Mucosa of descending colon (tissue), 3 donors: ENCODE data around the gene OLFML2A. TPM values are rescaled to one million over a fixed set of nuclear protein-coding genes. Genes with fewer than 3 reads are reported as not detected.

Experiments used
- ATAC-seq: fragments of 200-7000 bp; cut with Tn5 transposase; one replicate; pipeline ENCODE4 v1.9.1; 2020; ENCODE audit warnings: mild to moderate bottlenecking, moderate library complexity
- DNase-seq, 3 donors: peaks; one replicate each; pipeline ENCODE4 v3.0.0-alpha.2; 2020
- H3K36me3 ChIP-seq: fragments of 200-600 bp; one replicate; pipeline ENCODE4 v1.8.0; 2021; ENCODE audit warnings: low read depth, mild to moderate bottlenecking
- H3K4me1 ChIP-seq: fragments of 200-600 bp; one replicate; pipeline ENCODE4 v1.8.0; 2021; ENCODE audit warnings: low read depth, mild to moderate bottlenecking
- H3K4me3 ChIP-seq: fragments of 200-600 bp; one replicate; pipeline ENCODE4 v1.8.0; 2021; ENCODE audit warnings: mild to moderate bottlenecking
- H3K9me3 ChIP-seq: fragments of 200-600 bp; one replicate; pipeline ENCODE4 v1.8.0; 2021; ENCODE audit warnings: mild to moderate bottlenecking
- intact Hi-C, 2 donors: fragments of 100-400 bp; cut with DNase I in 1 of 2; cut with micrococcal nuclease in 1 of 2; formaldehyde crosslinking; loops; one replicate each; pipeline versions ENCODE4 v1.11.0 to v1.11.1; 2022; cut with DNase I, micrococcal nuclease
- total RNA-seq, 3 donors: library from RNA; stranded (reverse); fragmentation: NEBNext Ultra II Directional in 2 of 3; extraction: Animal tissue kit (Norgen Biotek cat#: 25700) in 2 of 3; gene quantifications; one replicate each; pipeline versions ENCODE4 v1.2.1 to v1.2.4, GENCODE V29; 2021 to 2023
- TF ChIP-seq, protein P1 (sequence below): fragments of 200-600 bp; IDR thresholded peaks from one replicate; pipeline ENCODE4 v1.8.0; 2022; ENCODE audit warnings: antibody characterized with exemption, mild to moderate bottlenecking
- donor health status: DM: no; HTN: no; CAD: no; lungs with moderate emphysema.
- donor health status: DM: no; HTN: no; CAD: no.
- donor health status: DM: no; HTN: yes; CAD: no.

The OLFML2A gene
- total RNA-seq, 3 donors from 2014 or later: 2.8 to 48.3 (median 4.7) TPM

DNA sequence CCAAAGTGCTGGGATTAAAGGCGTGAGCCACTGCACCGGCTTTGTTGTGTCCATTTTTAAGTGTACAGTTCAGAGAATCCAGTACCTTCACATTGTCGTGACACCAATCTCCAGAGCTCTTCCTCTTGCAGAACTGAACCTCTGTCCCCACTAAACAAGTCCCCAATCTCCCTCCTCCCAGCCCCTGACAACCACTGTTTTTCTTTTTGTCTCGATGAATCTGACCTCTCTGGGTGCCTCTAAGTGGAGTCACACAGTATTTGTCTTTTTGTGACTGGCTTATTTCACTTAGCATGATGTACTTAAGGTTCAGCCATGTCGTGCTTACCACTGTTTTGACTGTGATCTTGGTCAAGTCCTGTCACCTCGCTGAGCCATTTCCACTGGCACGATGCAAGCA is 77.9 kb downstream of the OLFML2A start:
- no peak for DNase-seq
- Histone ChIP-seq H3K9me3 (no peaks in the 10 kb centered on the region), H3K36me3 (peaks cover 18% of the 10 kb centered on the region), H3K4me3 (no peak overlapping the region), H3K4me1 (peaks cover 14% of the 10 kb centered on the region)
- no peak for ATAC-seq
- intact Hi-C loops: no loop called here
- TF ChIP-seq, protein P1, sequence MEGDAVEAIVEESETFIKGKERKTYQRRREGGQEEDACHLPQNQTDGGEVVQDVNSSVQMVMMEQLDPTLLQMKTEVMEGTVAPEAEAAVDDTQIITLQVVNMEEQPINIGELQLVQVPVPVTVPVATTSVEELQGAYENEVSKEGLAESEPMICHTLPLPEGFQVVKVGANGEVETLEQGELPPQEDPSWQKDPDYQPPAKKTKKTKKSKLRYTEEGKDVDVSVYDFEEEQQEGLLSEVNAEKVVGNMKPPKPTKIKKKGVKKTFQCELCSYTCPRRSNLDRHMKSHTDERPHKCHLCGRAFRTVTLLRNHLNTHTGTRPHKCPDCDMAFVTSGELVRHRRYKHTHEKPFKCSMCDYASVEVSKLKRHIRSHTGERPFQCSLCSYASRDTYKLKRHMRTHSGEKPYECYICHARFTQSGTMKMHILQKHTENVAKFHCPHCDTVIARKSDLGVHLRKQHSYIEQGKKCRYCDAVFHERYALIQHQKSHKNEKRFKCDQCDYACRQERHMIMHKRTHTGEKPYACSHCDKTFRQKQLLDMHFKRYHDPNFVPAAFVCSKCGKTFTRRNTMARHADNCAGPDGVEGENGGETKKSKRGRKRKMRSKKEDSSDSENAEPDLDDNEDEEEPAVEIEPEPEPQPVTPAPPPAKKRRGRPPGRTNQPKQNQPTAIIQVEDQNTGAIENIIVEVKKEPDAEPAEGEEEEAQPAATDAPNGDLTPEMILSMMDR: no peak

DNA sequence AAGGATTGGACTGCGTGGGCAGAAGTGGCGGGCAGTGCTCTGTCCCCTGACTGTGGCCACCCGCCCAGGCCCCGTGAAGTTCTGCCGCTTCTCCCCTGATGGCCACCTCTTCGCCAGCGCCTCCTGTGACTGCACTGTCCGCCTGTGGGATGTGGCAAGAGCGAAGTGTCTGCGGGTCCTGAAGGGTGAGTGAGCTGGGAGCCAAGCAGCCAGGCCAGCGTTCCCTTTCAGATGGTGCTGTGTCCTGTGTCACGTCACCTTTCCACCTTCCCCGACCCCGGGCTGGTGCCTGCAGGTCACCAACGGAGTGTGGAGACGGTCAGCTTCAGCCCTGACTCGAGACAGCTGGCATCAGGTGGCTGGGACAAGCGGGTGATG is 78.6 kb downstream of the OLFML2A start:
- no peak for ATAC-seq
- Histone ChIP-seq H3K4me3 (no peak overlapping the region), H3K4me1 (peaks cover 19% of the 10 kb centered on the region), H3K9me3 (no peaks in the 10 kb centered on the region), H3K36me3 (peaks cover 18% of the 10 kb centered on the region)
- intact Hi-C loops: no loop called here
- DNase-seq: no peak
- TF ChIP-seq, protein P1: no peak

DNA sequence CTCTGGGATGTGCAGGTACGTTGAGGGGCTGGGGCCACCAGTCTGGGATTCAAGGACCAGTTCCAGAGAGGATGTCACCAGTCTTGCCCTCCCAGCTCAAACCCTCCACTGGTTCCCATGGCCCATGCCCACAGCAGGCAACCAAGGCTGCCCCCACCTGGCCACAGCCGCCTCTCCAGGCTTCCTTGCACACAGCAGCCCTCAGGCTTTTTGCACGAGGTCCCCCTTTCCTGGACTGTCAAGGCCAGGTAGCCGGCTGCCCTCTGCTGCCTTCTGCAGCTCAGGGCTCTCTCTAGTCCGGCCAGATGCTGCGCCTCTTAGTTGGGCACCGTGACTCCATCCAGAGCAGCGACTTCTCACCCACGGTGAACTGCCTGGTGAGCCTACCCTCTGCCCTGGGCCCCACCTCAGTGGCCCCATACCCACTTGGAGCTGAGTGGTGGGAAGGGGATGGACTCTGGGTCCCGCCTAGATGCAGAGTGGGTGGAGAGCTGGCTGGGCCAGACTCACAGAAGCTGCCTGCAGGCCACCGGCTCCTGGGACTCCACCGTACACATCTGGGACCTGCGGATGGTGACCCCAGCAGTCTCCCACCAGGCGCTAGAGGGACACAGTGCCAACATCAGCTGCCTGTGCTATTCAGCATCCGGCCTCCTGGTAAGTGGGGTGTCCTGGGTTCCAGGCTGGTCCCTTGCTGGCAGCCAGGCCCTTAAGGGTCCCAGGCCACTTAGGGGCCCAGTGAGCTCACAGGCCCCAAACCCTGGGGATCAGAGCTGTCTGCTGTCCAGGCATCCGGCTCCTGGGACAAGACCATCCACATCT is 79.2 kb downstream of the OLFML2A start:
- DNase-seq: no peak
- Histone ChIP-seq H3K4me1 (peaks cover 24% of the 10 kb centered on the region), H3K9me3 (no peaks in the 10 kb centered on the region), H3K36me3 (peaks cover 18% of the 10 kb centered on the region), H3K4me3 (no peak overlapping the region)
- TF ChIP-seq, protein P1: no peak
- peak; percentile 8 for ATAC-seq
- intact Hi-C loops: no loop called here

DNA sequence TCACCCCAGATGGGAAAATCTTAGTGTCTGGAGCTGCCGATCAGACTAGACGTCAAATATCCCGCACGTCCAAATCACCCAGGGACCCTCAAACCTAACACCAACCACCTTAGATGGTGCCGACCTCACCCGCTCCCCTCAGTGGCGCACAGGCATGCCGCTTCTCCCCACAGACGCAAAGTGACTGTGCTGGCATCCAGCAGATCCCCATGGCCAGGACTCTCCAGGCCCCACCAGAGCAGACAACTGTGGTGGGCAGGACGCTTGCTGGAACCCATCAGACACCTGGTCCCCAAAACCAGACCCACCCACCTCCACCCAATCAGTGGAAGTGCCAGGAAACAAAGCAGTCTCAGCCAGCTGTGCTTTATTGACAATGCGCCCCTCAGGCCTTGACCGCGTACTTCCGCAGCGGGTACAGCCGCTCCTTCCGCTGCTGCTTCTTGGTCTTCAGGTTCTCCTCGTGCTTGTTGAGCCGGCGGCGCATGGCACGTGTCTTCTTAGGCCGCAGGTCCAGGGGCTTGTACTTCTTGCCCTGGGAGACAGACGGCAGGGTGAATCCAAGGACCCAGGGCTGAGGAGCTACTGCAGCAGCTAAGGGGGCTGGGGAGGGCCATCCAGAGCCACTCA is 80.7 kb downstream of the OLFML2A start:
- no peak for ATAC-seq
- intact Hi-C loops: no loop called here
- DNase-seq: no peak
- H3K36me3 ChIP-seq: peaks cover 21% of the 10 kb centered on the region
- no peak overlapping the region for H3K4me3 ChIP-seq
- H3K9me3 ChIP-seq: no peaks in the 10 kb centered on the region
- peaks cover 21% of the 10 kb centered on the region for H3K4me1 ChIP-seq
- TF ChIP-seq, protein P1: no peak

DNA sequence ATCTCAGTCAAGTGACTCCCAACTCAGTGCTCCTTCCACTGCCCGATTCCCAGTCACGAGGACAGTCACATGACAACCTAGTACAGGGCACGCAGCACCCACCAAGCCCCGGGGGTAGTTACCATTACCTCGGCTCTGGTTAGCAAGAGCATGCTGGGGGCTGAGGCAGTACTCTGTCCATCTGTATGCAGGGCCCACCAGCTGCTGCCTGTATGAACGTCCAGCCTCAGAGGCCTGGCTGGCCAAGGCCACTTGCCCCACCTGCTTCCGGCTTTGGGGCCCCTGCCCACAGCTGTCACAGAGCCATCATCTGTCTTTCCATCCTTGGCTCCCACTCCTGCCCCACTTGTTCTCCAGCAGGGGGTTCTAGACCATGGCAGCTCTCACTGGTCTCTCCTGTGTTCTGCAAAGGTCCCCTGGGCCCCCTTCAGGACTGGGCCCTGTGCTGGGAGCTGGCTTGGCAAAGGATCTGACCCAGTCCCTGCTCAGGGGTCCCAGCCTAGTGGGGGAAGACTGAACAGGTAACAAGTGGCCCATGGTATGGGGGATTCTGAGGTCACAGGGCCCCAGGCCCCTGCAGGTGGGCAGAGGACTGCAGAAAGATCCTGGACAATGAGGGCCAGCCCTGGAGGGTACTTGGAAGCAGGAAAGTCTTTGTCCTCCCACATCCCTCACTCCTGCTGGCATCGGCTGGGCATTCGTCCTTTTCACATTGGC is 81.6 kb downstream of the OLFML2A start:
- Histone ChIP-seq H3K36me3 (peaks cover 21% of the 10 kb centered on the region), H3K9me3 (no peaks in the 10 kb centered on the region), H3K4me1 (peaks cover 17% of the 10 kb centered on the region), H3K4me3 (no peak overlapping the region)
- intact Hi-C loops: no loop called here
- TF ChIP-seq, protein P1: no peak
- ATAC-seq (no peak), DNase-seq (no peak)
